ENCODE results near the gene DPEP1. TPM values are rescaled to one million over a fixed set of nuclear protein-coding genes. Genes with fewer than 3 reads are reported as not detected.

The DPEP1 gene
- total and polyA plus RNA-seq, 2 experiments from 2014 or later, result 1.7 to 2.3 TPM

- TF ChIP-seq, protein P1, sequence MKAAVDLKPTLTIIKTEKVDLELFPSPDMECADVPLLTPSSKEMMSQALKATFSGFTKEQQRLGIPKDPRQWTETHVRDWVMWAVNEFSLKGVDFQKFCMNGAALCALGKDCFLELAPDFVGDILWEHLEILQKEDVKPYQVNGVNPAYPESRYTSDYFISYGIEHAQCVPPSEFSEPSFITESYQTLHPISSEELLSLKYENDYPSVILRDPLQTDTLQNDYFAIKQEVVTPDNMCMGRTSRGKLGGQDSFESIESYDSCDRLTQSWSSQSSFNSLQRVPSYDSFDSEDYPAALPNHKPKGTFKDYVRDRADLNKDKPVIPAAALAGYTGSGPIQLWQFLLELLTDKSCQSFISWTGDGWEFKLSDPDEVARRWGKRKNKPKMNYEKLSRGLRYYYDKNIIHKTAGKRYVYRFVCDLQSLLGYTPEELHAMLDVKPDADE (IDR thresholded peaks at IDR 0.05), result no peak
- TF ChIP-seq CREB1 (CRISPR knock-in tag; IDR thresholded peaks at IDR 0.05; ENCODE audit: low read depth) (no peak), EZH2phosphoT487 (IDR thresholded peaks at IDR 0.05; ENCODE audit: unreplicated experiment) (no peak), POLR2AphosphoS5 (IDR thresholded peaks at IDR 0.05; ENCODE audit: low read depth) (no peak), STAT1 (IDR thresholded peaks at IDR 0.05; ENCODE audit: unreplicated experiment) (no peak), ZNF462 (CRISPR knock-in tag; IDR thresholded peaks at IDR 0.05) (no peak)
- TF ChIP-seq, protein P2, sequence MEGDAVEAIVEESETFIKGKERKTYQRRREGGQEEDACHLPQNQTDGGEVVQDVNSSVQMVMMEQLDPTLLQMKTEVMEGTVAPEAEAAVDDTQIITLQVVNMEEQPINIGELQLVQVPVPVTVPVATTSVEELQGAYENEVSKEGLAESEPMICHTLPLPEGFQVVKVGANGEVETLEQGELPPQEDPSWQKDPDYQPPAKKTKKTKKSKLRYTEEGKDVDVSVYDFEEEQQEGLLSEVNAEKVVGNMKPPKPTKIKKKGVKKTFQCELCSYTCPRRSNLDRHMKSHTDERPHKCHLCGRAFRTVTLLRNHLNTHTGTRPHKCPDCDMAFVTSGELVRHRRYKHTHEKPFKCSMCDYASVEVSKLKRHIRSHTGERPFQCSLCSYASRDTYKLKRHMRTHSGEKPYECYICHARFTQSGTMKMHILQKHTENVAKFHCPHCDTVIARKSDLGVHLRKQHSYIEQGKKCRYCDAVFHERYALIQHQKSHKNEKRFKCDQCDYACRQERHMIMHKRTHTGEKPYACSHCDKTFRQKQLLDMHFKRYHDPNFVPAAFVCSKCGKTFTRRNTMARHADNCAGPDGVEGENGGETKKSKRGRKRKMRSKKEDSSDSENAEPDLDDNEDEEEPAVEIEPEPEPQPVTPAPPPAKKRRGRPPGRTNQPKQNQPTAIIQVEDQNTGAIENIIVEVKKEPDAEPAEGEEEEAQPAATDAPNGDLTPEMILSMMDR (conservative IDR thresholded peaks at IDR 0.05; ENCODE audit: low read depth in 2 of 2), result no peak
- Mint-ChIP-seq H3K36me3 (ENCODE audit: low read depth) (peaks cover 20% of the 10 kb centered on the region), H3K27ac (no peak overlapping the region), H3K27me3 (ENCODE audit: insufficient read depth, low read depth, poor library complexity) (peaks cover 5% of the 10 kb centered on the region), H3K9me3 (peaks cover 13% of the 10 kb centered on the region), H3K4me1 (no peaks in the 10 kb centered on the region; the same call in 2 of the 3 replicates), H3K4me3 (no peak overlapping the region)
- no peak overlapping the region for H3K4me3 ChIP-seq
- H3K9me2 ChIP-seq (ENCODE audit: insufficient read depth), result no peaks in the 10 kb centered on the region
- H3K36me3 ChIP-seq (ENCODE audit: insufficient read depth), result no peaks in the 10 kb centered on the region
- H3K4me2 ChIP-seq, result no peak overlapping the region
- H3K79me2 ChIP-seq (replicated peaks; ENCODE audit: insufficient read depth), result no peaks in the 10 kb centered on the region
- DNase-seq (ENCODE audit: low spot score), result no peak
- no peak for ATAC-seq
- H3K27ac ChIP-seq (ENCODE audit: low read depth), result no peak overlapping the region
- H3K4me1 ChIP-seq (ENCODE audit: insufficient read depth), result no peaks in the 10 kb centered on the region
- H3K27me3 ChIP-seq (ENCODE audit: insufficient read depth), result no peaks in the 10 kb centered on the region
- no peak overlapping the region for H2AFZ ChIP-seq
- H4K20me1 ChIP-seq (replicated peaks; ENCODE audit: insufficient read depth), result no peaks in the 10 kb centered on the region
- no peaks in the 10 kb centered on the region; the same call in 1 of the 2 replicates for H3F3A ChIP-seq (replicated peaks; ENCODE audit: low read depth)
Measured at GRCh38 chr16:89588413-89589109, 24.9 kb upstream of the DPEP1 start.

Data from GM23338 (cell line).